ENCODE measurements around the gene ARPP21. TPM values are rescaled to one million over a fixed set of nuclear protein-coding genes. Genes with fewer than 3 reads are reported as not detected.

The ARPP21 gene
- polyA plus RNA-seq, 1 donor (not counting 4 experiments of a cell fraction or from before 2014, with no cell fraction given), result not detected

DNA sequence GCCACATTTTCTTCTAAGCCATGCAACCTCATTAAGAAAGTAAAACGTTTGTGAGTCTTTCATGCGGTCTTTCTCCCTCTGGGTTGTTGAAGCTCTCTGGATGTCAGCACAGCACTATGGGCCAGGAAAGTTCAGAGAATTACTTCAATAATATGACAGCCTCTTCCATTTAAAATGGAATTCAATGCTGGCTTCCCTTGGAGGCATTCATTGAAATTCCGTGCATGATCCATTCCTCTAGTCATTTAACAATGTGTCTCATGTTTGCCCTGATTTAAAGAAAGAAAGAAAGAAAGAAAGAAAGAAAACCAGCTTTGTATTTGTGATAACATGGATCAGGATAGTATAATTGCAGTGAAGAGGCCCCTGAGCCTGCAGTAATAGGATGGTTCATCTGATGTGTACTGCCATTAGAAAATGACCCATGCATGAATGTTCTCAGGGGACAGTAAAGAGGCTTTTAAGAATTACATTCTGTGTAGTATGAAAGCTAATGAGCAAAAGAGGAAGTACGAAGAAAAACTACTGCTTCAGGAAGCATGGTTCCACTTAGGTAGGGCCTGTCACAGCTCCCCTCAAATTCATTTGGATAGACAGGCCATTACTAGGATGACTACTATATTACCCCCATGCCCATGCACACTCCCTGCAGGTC lies 146.0 kb downstream of the ARPP21 start:
- H4K20me1 ChIP-seq (ENCODE audit: control insufficient read depth, extremely low read depth, insufficient read depth, low read length), result no peaks in the 10 kb centered on the region
- H3K4me3 ChIP-seq (ENCODE audit: control insufficient read depth in 2 of 3, extremely low read depth in 1 of 3, insufficient read depth in 2 of 3, low read depth in 1 of 3, low read length in 3 of 3), result no peak overlapping the region
- H3K4me2 ChIP-seq (ENCODE audit: control insufficient read depth, extremely low read depth, insufficient read depth, low read depth, low read length), result no peak overlapping the region
- H3K4me1 ChIP-seq (ENCODE audit: control insufficient read depth, extremely low read depth, insufficient read depth, low read length), result no peaks in the 10 kb centered on the region
- no peak for TF ChIP-seq EZH2 (IDR thresholded peaks at IDR 0.05; ENCODE audit: low read length)
- TF ChIP-seq, protein P1, sequence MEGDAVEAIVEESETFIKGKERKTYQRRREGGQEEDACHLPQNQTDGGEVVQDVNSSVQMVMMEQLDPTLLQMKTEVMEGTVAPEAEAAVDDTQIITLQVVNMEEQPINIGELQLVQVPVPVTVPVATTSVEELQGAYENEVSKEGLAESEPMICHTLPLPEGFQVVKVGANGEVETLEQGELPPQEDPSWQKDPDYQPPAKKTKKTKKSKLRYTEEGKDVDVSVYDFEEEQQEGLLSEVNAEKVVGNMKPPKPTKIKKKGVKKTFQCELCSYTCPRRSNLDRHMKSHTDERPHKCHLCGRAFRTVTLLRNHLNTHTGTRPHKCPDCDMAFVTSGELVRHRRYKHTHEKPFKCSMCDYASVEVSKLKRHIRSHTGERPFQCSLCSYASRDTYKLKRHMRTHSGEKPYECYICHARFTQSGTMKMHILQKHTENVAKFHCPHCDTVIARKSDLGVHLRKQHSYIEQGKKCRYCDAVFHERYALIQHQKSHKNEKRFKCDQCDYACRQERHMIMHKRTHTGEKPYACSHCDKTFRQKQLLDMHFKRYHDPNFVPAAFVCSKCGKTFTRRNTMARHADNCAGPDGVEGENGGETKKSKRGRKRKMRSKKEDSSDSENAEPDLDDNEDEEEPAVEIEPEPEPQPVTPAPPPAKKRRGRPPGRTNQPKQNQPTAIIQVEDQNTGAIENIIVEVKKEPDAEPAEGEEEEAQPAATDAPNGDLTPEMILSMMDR (optimal IDR thresholded peaks at IDR 0.05 in 1 of 3, IDR thresholded peaks at IDR 0.05 in 1 of 3, conservative IDR thresholded peaks at IDR 0.05 in 1 of 3; ENCODE audit: extremely low read depth in 1 of 3, insufficient read depth in 2 of 3, low read length in 3 of 3), result no peak
- no peaks in the 10 kb centered on the region for H3K9me3 ChIP-seq (ENCODE audit: control insufficient read depth, low read depth, low read length)
- H3K27me3 ChIP-seq (ENCODE audit: control insufficient read depth, extremely low read depth, insufficient read depth, low read length), result no peaks in the 10 kb centered on the region
- H3K9me1 ChIP-seq (ENCODE audit: control insufficient read depth, extremely low read depth, insufficient read depth, low read length), result no peaks in the 10 kb centered on the region
- H3K9ac ChIP-seq (ENCODE audit: control insufficient read depth, extremely low read depth, insufficient read depth, low read length), result no peak overlapping the region
- no peak overlapping the region for H2AFZ ChIP-seq (ENCODE audit: control insufficient read depth, low read length)
- dilution Hi-C loops (cut with MboI; ENCODE audit: extremely low pct_ligation_motif_present, low sequenced_read_pairs), result no loop called here
- no peak for FAIRE-seq
- no peaks in the 10 kb centered on the region for H3K79me2 ChIP-seq (ENCODE audit: control insufficient read depth, insufficient read depth, low read length)
- no peaks in the 10 kb centered on the region for H3K36me3 ChIP-seq (ENCODE audit: control insufficient read depth in 2 of 2, extremely low read depth in 1 of 2, insufficient read depth in 2 of 2, low read length in 2 of 2)
- no peak overlapping the region for H3K27ac ChIP-seq (ENCODE audit: control insufficient read depth, insufficient read depth, low read length)
- DNase-seq (ENCODE audit: low read depth, low spot score), result no peak

DNA sequence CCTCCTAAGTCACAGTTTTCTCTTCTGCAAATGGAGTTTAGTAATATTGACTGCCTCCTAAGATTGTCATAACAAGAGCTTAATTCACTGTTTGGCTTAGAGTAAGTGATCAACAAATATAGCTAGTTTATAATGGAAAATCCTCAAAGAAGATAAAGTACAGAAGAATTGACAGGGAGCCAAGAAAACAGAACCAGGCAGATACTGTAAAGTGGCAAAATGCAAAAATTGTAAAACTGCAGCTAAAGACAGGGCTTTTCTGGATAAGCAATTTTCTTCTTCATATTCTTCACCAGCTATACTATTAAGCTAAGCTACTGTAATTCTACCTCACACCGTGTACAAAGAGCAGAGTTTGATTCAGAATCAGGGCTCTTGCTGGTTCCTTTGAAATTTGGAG lies 148.6 kb downstream of the ARPP21 start:
- Histone ChIP-seq H3K9me1 (ENCODE audit: control insufficient read depth, extremely low read depth, insufficient read depth, low read length) (no peaks in the 10 kb centered on the region), H3K4me3 (ENCODE audit: control insufficient read depth in 2 of 3, extremely low read depth in 1 of 3, insufficient read depth in 2 of 3, low read depth in 1 of 3, low read length in 3 of 3) (no peak overlapping the region), H3K9me3 (ENCODE audit: control insufficient read depth, low read depth, low read length) (no peaks in the 10 kb centered on the region), H3K36me3 (ENCODE audit: control insufficient read depth in 2 of 2, extremely low read depth in 1 of 2, insufficient read depth in 2 of 2, low read length in 2 of 2) (no peaks in the 10 kb centered on the region), H3K27ac (ENCODE audit: control insufficient read depth, insufficient read depth, low read length) (no peak overlapping the region), H3K27me3 (ENCODE audit: control insufficient read depth, extremely low read depth, insufficient read depth, low read length) (no peaks in the 10 kb centered on the region), H3K4me2 (ENCODE audit: control insufficient read depth, extremely low read depth, insufficient read depth, low read depth, low read length) (no peak overlapping the region), H4K20me1 (ENCODE audit: control insufficient read depth, extremely low read depth, insufficient read depth, low read length) (no peaks in the 10 kb centered on the region), H3K4me1 (ENCODE audit: control insufficient read depth, extremely low read depth, insufficient read depth, low read length) (no peaks in the 10 kb centered on the region), H3K79me2 (ENCODE audit: control insufficient read depth, insufficient read depth, low read length) (no peaks in the 10 kb centered on the region), H2AFZ (ENCODE audit: control insufficient read depth, low read length) (no peak overlapping the region), H3K9ac (ENCODE audit: control insufficient read depth, extremely low read depth, insufficient read depth, low read length) (no peak overlapping the region)
- dilution Hi-C loops (cut with MboI; ENCODE audit: extremely low pct_ligation_motif_present, low sequenced_read_pairs), result no loop called here
- FAIRE-seq (no peak), DNase-seq (ENCODE audit: low read depth, low spot score) (no peak)
- no peak for TF ChIP-seq EZH2 (IDR thresholded peaks at IDR 0.05; ENCODE audit: low read length)
- TF ChIP-seq, protein P1 (optimal IDR thresholded peaks at IDR 0.05 in 1 of 3, IDR thresholded peaks at IDR 0.05 in 1 of 3, conservative IDR thresholded peaks at IDR 0.05 in 1 of 3; ENCODE audit: extremely low read depth in 1 of 3, insufficient read depth in 2 of 3, low read length in 3 of 3), result no peak
